ENCODE results near the gene FAM9C.
"Not testable (repeated sequence)": the region's sequence is repeated elsewhere in the genome, so short reads cannot be mapped to it uniquely, and the experiment has no call there.

The FAM9C gene

DNA sequence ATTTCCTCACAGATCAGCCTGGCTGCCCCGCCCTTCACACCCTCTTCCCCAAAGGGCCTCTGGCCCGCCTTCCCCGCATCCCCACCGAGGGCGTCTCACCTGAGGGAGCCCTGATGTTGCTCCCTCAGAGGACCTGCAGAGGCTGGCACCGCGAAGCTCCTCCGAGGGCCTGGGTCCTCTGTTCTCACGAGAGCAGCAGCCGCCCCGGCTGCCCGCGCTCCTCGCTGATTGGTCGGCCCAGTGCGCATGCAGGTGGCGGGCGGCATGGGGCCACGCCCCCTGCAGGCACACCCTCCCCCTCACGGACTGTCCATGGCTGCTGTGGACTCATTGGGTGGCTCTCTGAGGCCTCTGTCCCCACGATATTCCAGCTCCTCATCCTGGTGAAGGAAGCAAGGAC lies at the start of gene FAM9C:
Gene FAM9C (minus strand): TSS at position 180 of the 400 bp plus-strand sequence. CDS start 831 bp downstream, outside the sequence.
- DNase-seq (ENCODE audit: low read depth): no peak

DNA sequence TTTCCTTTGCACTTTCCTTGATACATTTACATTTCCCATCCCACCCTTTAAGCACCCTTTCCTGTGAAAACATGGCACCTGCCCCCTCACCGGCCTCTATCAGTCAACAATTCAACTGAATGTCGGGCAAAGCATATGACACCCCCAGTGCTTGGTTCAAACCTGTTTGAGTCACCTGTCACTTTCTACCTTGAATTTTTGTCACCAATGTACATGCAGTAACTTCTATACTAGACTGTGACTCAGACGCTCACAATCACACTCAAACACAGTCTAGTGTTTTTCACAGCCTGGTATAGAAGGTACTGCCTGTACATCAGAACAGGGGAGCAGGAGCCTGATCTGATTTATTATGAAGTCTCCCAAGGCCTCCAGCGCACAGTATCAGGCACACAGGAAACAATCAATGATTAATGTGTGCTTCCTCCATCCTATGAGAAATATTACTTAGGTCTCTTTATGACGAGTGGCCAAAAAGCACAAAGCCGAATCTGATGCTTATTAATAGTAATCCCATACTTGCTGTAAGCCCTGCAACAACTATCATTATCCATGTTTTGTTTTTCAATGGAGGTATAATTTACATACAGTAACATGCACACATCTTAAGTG lies 49.2 kb upstream of the FAM9C start:
- DNase-seq (ENCODE audit: low read depth): no peak

DNA sequence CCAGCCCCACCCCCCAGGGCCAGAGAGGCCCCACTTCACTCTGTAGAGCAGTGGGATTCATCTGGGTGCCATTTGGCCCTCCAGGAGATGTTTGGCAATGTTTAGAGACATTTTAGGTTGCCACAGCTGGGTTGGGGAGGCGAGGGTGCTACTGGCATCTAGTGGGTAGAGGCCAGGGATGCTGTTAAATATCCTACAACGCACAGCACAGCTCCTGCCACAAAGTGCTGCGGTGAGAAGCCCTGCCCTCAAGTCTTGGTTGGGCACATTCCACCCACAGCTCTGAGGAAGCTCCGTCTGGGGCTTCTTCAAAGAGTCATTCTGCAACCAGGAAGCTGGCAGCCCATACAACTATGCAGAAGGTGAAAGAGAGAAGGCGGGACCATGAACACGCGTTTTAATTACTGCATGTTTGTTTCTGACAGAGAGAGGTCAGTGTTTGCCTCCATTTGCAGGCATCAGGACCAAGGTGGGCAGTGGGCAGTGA lies 48.1 kb upstream of the FAM9C start:
- no peak for DNase-seq (ENCODE audit: low read depth)

DNA sequence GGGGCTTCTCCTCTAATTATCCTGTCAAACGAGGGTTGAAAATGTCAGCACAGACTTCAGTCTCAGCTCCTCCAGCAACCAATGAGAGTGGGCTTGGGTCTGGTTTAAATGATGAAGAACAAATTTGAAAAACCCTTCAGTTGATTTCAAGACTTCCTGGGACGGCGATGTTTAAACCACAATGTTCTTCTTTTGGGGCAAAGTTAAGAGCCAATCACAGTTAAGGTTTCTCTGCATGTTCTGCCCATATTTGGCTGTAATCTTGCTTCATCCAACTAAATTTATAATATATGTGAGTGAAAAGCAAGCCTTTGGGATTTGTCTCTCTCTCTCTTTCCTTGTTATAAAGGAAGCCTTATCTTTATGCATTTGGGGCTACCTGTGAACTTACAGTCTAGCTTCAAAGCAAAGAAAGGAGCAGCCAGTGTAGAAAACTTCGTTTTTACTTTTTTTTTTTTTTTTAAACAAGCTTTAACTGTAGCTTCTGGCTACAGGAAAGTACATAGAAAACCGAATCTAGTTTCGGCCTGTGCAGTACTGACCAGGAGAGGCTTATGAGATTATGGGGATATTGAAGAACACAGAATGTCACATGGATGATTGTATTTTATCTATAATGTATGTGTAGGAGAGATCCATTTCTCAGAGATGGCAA lies 46.8 kb upstream of the FAM9C start:
- DNase-seq (ENCODE audit: low read depth): no peak

- no peak for DNase-seq (ENCODE audit: low read depth)
These were observed 46.1 kb upstream of the FAM9C start for GRCh38 chrX:13090339-13091110.

DNA sequence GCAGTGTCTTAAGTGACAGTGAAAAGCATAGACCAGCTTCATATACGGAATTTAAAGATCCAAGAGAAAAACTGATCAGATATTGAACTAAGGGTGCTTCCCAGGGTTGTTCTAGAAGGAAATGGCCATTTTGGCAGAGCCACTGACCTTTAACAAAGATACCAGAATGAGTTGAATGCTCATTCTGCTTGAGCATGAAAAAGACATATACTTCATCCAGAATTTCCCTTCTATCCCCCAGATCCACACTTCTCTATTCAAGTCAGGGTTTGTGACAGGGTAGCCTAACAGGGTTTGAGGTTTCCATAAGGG lies 45.6 kb upstream of the FAM9C start:
- no peak for DNase-seq (ENCODE audit: low read depth)

DNA sequence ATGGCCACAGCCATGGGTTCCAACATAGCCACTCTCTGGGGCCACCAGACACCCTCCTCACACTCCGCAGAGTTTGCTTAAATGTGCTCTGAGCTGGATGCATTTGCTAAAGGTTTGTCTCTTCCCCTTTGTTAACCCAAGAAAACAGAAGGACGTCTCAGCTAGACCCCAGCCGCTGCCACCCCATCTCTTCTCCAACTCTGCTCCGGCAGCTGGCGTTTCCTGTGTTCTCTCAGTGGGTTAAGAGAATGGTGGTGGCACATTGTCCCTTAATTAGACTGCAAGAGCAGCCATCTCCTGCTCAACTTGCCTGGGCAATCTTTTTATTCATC lies 43.7 kb upstream of the FAM9C start:
- DNase-seq (ENCODE audit: low read depth): no peak

DNA sequence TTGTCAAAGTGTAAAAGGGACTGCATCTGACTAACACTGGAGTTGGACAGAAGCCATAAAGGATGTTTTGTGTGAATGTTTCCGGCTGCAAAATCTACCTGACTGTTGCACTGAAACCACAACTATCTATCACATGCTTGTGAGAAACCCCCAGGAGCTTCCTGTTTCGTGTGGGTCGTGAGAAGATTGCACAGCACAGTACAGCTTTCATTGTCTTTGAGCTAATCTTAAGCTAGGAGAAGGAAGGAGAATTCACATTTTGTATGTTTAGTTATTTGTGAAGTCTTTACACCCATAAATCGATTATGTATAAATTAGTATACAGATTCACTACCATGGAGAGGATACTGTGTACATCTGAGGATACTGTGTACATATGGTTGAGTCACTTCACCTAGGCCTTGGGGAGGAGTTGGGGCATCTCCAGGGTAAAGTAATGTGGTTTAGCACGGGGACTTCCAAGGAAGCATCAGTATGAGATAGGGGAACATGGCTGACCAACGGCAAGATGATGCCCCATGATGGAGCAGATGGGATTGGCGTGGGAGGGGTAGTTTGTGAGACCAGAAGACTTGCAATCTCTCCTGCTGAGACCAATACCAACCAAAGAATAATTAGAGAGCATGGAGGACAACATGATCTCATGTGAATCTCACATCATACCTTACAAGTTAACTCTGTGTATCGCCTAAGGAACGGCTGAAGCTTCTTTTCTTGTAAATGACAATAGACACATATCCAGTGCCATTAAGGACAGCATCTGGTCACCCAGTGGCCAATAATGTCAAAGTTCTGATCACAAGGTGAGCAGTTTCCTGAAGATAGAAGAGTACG lies 43.1 kb upstream of the FAM9C start:
- DNase-seq (ENCODE audit: low read depth): no peak

- not testable (repeated sequence) for DNase-seq (ENCODE audit: low read depth)
These were observed 42.4 kb upstream of the FAM9C start for GRCh38 chrX:13086793-13087321.

- no peak for DNase-seq (ENCODE audit: low read depth)
These were observed 41.7 kb upstream of the FAM9C start for GRCh38 chrX:13086076-13086475.

DNA sequence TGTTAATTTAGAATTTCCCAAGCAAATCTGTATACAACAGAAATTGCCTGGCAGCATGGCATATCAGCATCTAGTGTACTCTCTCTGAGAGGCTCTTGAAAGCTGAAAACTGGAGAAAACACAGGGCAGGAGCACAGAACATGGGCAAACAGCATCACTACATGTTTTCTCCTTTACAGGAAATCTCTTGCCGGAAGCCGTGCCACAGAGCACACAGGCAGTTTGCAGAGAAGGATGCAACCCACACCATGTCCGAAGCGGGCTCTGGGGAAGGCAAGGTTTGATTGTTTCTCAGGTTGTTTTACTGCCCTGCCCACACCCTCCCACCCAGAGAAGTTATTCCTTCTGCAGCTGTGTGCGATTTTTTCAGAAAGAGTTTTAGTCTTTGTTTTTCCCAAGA lies 41.1 kb upstream of the FAM9C start:
- no peak for DNase-seq (ENCODE audit: low read depth)

- DNase-seq (ENCODE audit: low read depth): no peak
These were observed 40.2 kb upstream of the FAM9C start for GRCh38 chrX:13084611-13085010.

DNA sequence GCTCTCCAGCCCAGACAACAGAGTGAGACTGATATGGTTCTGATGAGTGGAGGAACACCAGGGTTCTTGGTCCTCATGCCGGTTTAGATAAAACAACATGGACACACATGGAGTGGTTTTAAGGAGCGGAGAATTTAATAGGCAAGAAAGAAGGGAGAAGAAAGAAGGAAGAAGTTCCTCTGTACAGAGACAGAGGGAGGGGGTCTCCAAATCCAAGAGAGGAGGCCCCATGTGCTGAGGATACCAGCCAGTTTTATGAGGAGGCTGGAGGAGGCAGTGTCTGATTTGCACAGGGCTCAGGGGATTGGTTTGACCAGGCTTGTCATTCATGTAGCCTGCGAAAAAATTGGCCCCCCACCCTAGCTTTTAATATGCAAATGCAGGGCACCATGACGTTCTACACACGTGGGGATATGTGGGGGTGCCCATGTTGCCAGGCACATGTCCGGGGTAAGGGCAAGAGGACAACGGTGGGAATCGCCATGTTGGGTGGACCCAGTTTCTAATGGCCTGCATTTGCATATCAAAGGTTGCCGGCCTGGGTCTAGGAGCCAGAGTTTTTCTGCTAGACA lies 39.4 kb upstream of the FAM9C start:
- DNase-seq (ENCODE audit: low read depth): not testable (repeated sequence)

GRCh38 chrX:13082206-13083065 lies 38.0 kb upstream of the FAM9C start:
- DNase-seq (ENCODE audit: low read depth): no peak

DNA sequence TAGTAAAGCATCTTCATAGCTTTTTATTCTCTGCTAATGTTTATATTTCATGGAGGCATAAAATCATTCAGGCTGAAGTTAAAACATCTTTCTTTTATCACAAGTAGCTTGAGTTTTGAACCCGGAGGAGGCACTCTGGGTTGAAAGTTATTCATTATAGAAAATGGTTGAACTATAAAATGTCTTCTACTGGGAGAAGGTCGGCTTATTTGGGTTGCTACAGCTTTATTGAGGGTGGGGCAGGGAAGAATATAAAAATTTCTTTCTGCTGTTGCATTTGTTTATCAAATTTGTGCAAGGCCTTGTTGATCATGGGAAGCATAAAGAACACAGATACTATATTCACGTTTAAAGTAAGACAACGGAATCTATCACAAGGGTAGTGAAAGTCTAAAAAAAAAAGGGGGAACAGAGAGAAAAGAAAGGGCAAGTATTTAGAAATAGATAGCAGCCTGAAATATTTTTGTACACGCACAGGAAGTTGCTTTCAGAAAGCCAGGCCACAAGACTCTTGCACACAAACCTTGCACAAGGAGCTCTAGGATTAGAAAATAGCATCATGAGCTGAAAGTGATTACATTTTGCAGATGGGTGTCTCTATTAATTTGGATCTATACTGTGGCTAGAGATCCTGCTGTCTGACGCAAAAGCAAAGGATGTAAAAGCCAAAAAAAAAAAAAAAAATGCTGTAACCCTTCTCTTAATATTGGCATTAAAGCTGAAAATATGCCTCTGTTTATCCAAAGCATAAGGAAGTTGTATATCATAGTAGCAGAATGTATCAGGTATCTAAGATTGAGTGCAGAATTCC lies 37.2 kb upstream of the FAM9C start:
- DNase-seq (ENCODE audit: low read depth): no peak

DNA sequence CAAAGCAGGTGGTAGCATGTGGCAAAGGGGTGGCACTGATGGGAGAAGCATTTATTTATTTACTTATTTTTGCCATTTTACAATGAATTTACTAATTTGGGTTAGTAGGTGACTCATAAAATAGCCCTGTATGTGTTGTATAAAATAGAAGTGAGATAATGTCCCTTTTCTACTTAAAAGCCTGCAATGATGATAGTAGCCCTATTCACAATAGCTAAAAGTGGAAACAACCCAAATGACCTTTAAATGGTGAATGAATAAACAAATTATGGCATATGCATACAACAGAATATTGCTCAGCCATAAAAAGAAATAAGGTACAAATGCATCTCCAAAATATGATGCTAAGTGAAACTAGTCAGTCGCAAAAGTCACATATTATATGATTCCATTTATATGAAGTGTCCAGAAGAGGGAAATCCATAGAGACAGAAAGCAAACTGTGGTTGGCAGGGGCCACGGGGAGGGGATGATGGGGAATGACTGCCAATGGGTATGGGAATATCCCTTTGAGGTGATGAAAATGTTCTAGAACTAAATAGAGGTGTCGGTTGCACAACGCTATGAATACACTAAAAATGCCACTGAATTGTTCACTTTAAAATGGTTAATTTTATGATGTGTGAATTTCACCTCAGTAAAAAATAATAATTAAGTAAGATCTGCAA lies 35.8 kb upstream of the FAM9C start:
- DNase-seq (ENCODE audit: low read depth): no peak

- DNase-seq (ENCODE audit: low read depth): no peak
These were observed 34.5 kb upstream of the FAM9C start for GRCh38 chrX:13078739-13079444.

DNA sequence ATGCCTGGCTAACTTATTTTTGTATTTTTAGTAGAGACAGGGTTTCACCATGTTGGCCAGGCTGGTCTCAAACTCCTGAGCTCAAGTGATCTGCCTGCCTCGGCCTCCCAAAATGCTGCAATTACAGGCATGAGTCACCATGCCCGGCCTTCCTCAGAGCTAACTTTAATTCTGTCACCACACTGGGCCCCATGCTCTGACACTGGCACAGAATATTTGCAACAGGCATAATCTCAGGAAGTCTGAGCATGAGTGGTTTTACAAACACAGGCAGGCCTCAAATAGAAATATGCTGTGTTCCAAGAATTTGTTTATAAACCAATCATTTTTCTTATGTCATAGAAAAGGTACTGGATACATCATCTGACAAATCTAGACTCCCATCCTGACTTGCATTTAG lies 32.7 kb upstream of the FAM9C start:
- no peak for DNase-seq (ENCODE audit: low read depth)
